Uterus (tissue), 2 donors: ENCODE results near the gene BRK1.

ENCODE experiments used
- CTCF ChIP-seq, 4 experiments: fragments of 200-600 bp in 2 of 4; fragments of 450-650 bp in 2 of 4; sonication (generic) in 2 of 4; IDR thresholded peaks; one replicate each; pipeline ENCODE4 v1.5.1; 2016 to 2019; ENCODE audit warnings: antibody characterized with exemption in 4 of 4, mild to moderate bottlenecking in 2 of 4, moderate library complexity in 1 of 4
- POLR2A ChIP-seq, 2 donors: fragments of 450-650 bp; IDR thresholded peaks; one replicate each; pipeline ENCODE4 v1.6.1; 2016; ENCODE audit warnings: antibody characterized with exemption in 2 of 2, mild to moderate bottlenecking in 1 of 2, moderate library complexity in 1 of 2

GRCh38 chr3:10140996-10141546 lies 25.6 kb downstream of the BRK1 start:
- no peak for TF ChIP-seq CTCF (IDR thresholded peaks at IDR 0.05)
- no peak for TF ChIP-seq POLR2A (IDR thresholded peaks at IDR 0.05)
